Activated naive CD4-positive, alpha-beta T cell treated with anti-CD3 and anti-CD28 coated beads, Interleukin-2, amount 10 ng/mL, durations not matched to agents 5 hours and 36 hours (primary cell): ENCODE results near the gene SNCB. TPM values are rescaled to one million over a fixed set of nuclear protein-coding genes. Genes with fewer than 3 reads are reported as not detected.

Source experiments
- microRNA-seq: library from miRNA; unstranded; fragments of <30 nt; microRNA quantifications from one replicate; pipeline ENCODE4 v1.2.0, GENCODE V29; 2022; ENCODE audit warnings: borderline microRNAs expressed, borderline replicate concordance
- total RNA-seq, 2 experiments: library from RNA; stranded (reverse); gene quantifications; one replicate each; pipeline ENCODE4 v1.2.3, GENCODE V29; 2021

Gene SNCB
- not detected for total RNA-seq

DNA sequence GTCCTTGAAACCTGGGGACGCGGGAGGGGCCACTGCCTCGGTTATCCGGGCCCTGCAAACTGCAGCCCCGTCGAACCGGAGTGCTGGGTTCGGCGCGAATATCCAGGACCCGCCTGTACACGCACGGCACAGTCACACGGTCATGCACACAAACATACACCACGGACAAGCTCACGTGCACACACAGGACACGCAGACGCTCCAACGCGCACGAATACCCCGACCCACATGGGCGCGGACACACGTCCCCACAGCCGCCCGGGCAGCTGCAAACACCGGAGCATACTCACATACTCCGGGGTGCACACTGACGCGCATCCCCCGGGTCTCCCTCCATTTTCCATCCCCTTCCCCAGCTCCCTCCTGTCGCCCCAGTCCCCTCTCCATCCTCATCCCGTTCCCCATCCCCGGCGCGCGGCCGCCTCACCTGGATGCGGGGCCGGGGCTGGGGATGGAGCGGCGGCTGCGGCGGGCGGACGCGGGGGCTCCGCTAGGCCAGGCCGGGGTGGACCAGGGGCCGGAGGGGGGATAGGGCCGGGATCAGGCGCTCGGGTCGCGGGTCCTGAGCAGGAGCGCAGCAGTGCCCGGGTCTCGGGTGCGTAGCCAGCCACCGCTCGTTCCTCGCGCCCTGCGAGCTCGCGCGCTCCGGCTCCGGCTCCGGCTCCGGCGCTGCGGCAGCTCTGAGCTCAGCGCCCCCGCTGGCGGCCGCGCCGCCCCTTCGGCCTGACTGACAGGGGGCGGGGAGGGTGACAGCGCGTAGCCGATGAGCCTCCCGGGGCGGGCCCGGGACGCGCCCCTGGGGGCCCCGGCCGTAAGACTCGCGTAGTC lies at the start of gene SNCB, which contains the start of gene EIF4E1B:
TSS of gene SNCB (minus strand) at position 682 of the 828 bp plus-strand sequence. CDS start 880 bp downstream, outside the sequence.
TSS of gene EIF4E1B (plus strand) at position 823 of the 828 bp plus-strand sequence. CDS start 12,113 bp downstream, outside the sequence.

DNA sequence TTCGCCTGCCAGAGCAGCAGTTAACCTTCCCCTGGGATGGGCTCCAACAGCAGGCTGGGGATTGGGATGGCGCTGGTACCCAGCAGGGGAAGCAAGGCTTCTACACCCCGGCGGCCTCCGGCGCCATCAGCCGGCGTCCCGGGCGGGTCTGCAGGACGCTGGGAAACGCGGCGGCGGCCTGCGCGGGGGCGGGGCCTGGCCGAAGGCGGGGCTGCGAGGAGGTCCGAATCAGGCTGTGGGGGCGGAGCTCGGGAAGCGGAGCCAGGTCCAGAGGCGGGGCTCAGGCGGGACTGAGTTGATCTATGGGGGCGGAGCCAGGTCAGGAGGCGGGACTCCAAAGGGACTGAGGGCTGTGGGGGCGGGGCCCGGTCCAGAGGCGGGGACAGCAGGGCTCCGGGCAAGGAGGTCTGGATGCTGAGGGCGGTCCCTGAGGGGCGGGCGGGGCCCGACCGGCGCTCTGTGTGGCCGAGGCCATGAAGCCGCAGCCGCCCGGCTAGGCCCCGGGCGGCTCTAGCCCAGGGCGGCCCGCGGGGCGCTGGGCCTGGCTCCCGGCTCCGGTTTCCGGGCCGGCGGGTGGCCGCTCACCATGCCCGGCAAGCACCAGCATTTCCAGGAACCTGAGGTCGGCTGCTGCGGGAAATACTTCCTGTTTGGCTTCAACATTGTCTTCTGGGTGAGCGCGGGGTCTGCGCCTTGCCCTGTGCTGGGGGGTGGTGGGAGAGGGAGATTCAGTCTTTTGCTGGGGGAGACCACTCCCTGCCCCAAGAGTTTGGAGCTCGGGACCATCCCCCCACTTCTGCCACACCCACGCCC lies 16.9 kb upstream of the SNCB start, which contains the start of gene TSPAN17:
TSS of gene TSPAN17 (plus strand) at position 455 of the 813 bp plus-strand sequence. CDS start at position 587, 132 bp downstream.

DNA sequence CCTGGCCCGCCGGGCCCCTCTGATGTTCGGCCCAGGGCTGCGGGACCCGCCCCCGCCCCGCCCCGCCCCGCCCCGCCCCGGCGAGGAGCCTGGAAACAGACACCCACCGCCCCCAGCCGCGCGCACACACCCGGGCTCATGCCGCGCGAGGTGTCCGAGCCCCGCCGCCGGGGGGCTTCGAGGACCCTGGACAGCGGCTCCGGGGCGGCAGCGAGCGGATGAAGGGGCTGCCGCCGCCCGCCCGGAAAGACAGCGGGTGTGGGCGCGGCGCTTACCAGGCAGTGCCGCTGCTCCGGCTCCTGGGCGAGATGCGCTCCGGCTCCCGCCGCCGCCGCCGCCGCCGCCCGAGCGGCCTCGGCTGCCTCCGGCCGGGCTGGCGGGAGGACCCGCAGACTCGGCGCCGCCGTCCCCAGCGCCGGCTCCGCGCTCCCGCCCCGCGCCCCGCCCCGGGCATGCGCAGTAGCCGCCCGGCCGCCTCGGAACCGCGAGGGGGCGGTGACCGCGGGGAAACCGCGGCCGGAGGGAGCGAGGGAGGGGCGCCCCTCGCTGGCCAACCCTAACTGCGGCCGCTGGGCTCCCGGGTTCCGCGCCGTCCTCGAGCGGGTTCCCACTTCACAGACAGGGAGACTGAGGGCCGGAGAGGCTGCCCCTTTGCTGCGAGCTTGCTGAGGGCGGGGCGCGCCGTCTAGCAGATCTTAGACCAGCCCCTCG lies 20.5 kb downstream of the SNCB start, which contains the start of gene GPRIN1:
TSS of gene GPRIN1 (minus strand) at position 433 of the 711 bp plus-strand sequence. CDS start 10,322 bp downstream, outside the sequence.

Small RNA genes within 50 kb of the gene (microRNA-seq; reads per million reads assigned to microRNA genes)
- not detected for gene MIR4281

Other genes with a start within 250 kb of the SNCB start
- gene NOP16, start 241.9 kb downstream of the SNCB start, total RNA-seq = 10 to 100 TPM; 29.3 to 29.7 TPM
- gene HIGD2A, start 241.8 kb downstream of the SNCB start, total RNA-seq = 100 to 1,000 TPM; 185 to 189 TPM
- gene CLTB, start 214.0 kb downstream of the SNCB start, total RNA-seq = 10 to 100 TPM; 54.6 to 58.6 TPM
- gene FAF2, start 182.1 kb downstream of the SNCB start, total RNA-seq = 10 to 100 TPM; 32.6 to 34.7 TPM
- gene RNF44, start 93.1 kb downstream of the SNCB start, total RNA-seq = 100 to 1,000 TPM; 161 to 165 TPM
- gene CDHR2, start 81.2 kb downstream of the SNCB start, total RNA-seq = 1 to 10 TPM; 1.9 to 2.1 TPM
- 1 to 10 TPM; 2.2 to 2.3 TPM for gene GPRIN1, start 20.4 kb downstream of the SNCB start, total RNA-seq
- gene EIF4E1B, start 141 bp upstream of the SNCB start, total RNA-seq = not detected
- 10 to 100 TPM; 44.6 to 48.0 TPM for gene TSPAN17, start 16.9 kb upstream of the SNCB start, total RNA-seq
- not detected for gene UNC5A, start 180.0 kb upstream of the SNCB start, total RNA-seq